WI38 (cell line): ENCODE data around the gene CAMK2G.

Experiments
- H3K4me3 ChIP-seq: 2 replicates; pipeline ENCODE4 v1.5.1; 2011; ENCODE audit warnings: low read depth, mild to moderate bottlenecking, control low read depth, low read length
- TF ChIP-seq, protein P1 (sequence below): IDR thresholded peaks from 2 replicates; pipeline ENCODE4 v1.5.1; 2012; ENCODE audit warnings: low read depth, mild to moderate bottlenecking, control low read depth, low read length

CAMK2G gene

GRCh38 chr10:73886661-73887293 lies 12.4 kb upstream of the CAMK2G start:
- TF ChIP-seq, protein P1, sequence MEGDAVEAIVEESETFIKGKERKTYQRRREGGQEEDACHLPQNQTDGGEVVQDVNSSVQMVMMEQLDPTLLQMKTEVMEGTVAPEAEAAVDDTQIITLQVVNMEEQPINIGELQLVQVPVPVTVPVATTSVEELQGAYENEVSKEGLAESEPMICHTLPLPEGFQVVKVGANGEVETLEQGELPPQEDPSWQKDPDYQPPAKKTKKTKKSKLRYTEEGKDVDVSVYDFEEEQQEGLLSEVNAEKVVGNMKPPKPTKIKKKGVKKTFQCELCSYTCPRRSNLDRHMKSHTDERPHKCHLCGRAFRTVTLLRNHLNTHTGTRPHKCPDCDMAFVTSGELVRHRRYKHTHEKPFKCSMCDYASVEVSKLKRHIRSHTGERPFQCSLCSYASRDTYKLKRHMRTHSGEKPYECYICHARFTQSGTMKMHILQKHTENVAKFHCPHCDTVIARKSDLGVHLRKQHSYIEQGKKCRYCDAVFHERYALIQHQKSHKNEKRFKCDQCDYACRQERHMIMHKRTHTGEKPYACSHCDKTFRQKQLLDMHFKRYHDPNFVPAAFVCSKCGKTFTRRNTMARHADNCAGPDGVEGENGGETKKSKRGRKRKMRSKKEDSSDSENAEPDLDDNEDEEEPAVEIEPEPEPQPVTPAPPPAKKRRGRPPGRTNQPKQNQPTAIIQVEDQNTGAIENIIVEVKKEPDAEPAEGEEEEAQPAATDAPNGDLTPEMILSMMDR, result no peak
- H3K4me3 ChIP-seq, result no peak overlapping the region

DNA sequence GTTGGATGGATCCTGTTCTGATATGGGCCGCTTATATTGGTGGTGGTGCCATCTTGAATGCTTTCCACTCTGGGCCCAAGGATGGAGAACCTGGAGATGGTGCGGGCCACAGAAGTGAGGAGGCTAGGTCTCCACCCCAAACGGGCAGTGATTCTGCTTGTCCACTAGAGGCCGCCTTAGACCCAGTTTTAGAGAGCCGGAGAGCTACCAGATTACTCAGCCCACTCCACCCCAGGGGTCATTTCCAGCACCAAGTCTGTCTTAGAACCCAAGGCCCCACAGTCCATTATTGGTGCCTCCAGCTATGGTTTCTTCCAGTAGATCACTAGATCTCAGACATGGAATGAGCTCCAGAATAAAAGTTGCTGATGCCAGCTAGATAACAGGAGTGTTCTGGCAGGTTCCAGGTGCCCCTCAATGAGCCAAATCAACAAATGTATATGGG lies 11.8 kb upstream of the CAMK2G start:
- no peak overlapping the region for H3K4me3 ChIP-seq

DNA sequence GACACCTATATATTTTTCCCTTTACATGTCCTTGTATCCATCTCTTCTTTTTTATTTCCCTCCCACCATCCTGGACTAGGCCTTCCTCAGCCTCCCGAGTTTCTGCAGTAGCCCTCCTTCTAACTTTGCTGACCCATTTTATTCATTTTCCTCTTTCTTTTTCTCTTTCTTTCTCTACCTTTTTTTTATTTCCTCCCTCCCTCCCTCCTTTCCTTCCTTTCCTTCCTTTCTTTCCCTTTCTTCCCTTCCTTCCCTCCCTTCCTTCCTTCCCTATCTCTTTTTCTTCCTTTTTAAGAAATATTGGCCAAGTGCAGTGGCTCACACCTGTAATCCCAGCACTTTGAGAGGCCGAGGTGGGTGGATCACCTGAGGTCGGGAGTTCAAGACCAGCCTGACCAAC lies 9.7 kb upstream of the CAMK2G start:
- TF ChIP-seq, protein P1, result no peak
- no peak overlapping the region for H3K4me3 ChIP-seq

More for the DNA sequence above, 11.8 kb upstream of the CAMK2G start:
- TF ChIP-seq, protein P1, result peak; percentile 71

DNA sequence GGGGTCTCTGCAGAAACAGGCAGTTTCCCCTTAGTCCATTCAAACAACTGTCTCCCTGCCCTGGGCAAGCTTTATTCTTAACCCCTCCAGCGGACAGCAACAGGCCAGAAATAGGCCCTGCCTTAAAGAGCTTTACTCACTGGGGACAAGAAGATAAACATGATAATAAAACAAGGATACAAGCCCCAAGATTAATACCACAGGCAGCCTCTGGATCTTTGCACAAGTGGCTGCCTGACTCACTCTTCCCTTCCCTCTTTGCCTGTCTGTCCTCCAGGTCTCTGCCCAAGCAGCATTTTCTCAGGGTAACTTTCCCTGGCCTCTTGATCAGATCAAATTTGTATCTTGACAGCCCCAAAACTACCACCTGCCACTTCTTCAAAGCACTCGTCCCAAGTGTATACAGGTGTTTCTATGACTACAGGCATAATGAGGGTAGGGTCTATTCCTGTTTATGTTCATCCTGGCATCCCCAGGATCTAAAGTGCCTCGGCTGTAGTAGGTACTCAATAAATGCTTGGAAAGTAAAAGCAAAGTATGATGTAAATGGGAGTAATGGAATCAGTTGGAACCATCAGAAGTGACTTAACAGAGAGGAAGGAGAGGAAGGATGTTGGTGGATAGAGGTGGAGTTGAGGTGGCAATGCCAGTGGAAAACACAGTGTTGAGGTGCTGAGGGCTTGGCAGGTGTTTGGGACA lies 7.0 kb upstream of the CAMK2G start:
- H3K4me3 ChIP-seq, result no peak overlapping the region
- TF ChIP-seq, protein P1, result no peak

DNA sequence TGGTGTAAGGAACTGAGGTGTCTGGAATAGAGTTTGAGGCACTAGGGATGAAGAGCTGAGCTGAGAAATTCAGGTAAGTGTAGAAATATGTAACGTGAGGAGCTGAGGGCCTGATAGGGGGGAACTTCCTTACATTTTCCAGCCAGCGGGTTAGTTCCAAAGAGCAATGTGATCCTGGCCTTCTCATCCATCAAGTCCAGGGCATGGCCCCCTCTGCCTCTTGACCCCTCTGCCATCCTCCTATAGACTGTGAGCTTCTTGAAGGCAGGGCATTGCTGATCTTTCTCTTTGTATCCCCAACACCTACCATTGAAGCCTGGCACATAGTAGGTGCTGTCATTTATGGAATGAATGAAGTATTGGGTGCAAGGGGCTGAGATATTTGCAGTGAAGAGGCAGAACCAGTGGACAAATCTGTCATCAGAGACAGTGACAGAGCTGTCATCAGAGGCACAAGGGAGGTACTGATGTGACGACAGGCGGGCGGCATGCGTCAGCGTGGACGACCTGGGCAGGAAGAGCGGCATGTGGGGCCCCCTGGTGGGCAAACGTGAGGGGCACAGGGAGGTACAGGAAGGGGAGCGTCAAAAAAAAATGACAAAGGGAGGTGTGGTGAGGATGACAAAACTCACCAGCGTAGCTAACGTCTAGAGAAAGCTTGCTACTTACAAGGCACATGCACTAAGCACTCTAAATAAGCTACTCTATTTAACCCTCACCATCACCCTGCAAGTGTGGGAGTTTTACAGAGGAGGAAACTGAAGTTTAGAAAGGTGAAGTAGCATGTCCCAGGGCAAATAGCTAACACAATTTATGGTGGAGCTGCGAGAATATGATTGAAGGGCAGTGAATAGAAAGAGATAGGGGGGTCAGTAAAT lies 5.2 kb upstream of the CAMK2G start:
- H3K4me3 ChIP-seq, result no peak overlapping the region
- TF ChIP-seq, protein P1, result peak; percentile 87

- TF ChIP-seq, protein P1, result no peak
- H3K4me3 ChIP-seq, result no peak overlapping the region
Observed at GRCh38 chr10:73878365-73878764, 4.0 kb upstream of the CAMK2G start.
